Occipital lobe (tissue), 2 donors: ENCODE results near the gene KCNN2. TPM values are rescaled to one million over a fixed set of nuclear protein-coding genes. Genes with fewer than 3 reads are reported as not detected.

ENCODE experiments used
- DNase-seq: peaks from one replicate; lab custom pipeline; 2025; lab: John Stamatoyannopoulos, UW
- total RNA-seq: library from RNA; depleted of rRNA; stranded (reverse); fragments of >200 nt; gene quantifications from one replicate; pipeline ENCODE4 v1.2.3, GENCODE V29; 2014

KCNN2 gene
- total RNA-seq: 34.6 TPM

- DNase-seq: peak; percentile 89
Observed at GRCh38 chr5:114361724-114362196, at the start of gene KCNN2. Gene KCNN2 (plus strand): TSS chr5:114362070. CDS start chr5:114362140, 70 bp downstream.

- DNase-seq: no peak
Observed at GRCh38 chr5:114312658-114313057, 49.2 kb upstream of the KCNN2 start.

GRCh38 chr5:114314061-114314460 is 47.8 kb upstream of the KCNN2 start:
- no peak for DNase-seq

GRCh38 chr5:114316167-114316566 is 45.7 kb upstream of the KCNN2 start:
- no peak for DNase-seq

- no peak for DNase-seq
Observed at GRCh38 chr5:114317751-114318150, 44.1 kb upstream of the KCNN2 start.

GRCh38 chr5:114319236-114319635 is 42.6 kb upstream of the KCNN2 start:
- DNase-seq: no peak

- DNase-seq: no peak
Observed at GRCh38 chr5:114319821-114320220, 42.0 kb upstream of the KCNN2 start.

GRCh38 chr5:114324282-114324681 is 37.6 kb upstream of the KCNN2 start:
- DNase-seq: no peak

- no peak for DNase-seq
Observed at GRCh38 chr5:114325541-114325940, 36.3 kb upstream of the KCNN2 start.

GRCh38 chr5:114327474-114327873 is 34.4 kb upstream of the KCNN2 start:
- DNase-seq: no peak

- no peak for DNase-seq
Observed at GRCh38 chr5:114327987-114328386, 33.9 kb upstream of the KCNN2 start.

GRCh38 chr5:114330916-114331531 is 30.8 kb upstream of the KCNN2 start:
- no peak for DNase-seq

GRCh38 chr5:114332493-114332892 is 29.4 kb upstream of the KCNN2 start:
- DNase-seq: no peak

- DNase-seq: no peak
Observed at GRCh38 chr5:114332925-114333324, 28.9 kb upstream of the KCNN2 start.

GRCh38 chr5:114335391-114335790 is 26.5 kb upstream of the KCNN2 start:
- DNase-seq: no peak

- no peak for DNase-seq
Observed at GRCh38 chr5:114339108-114339507, 22.8 kb upstream of the KCNN2 start.

GRCh38 chr5:114346181-114346580 is 15.7 kb upstream of the KCNN2 start:
- DNase-seq: no peak

- DNase-seq: no peak
Observed at GRCh38 chr5:114355086-114355830, 6.6 kb upstream of the KCNN2 start.

GRCh38 chr5:114358329-114358728 is 3.5 kb upstream of the KCNN2 start:
- no peak for DNase-seq

- no peak for DNase-seq
Observed at GRCh38 chr5:114360357-114360756, 1.5 kb upstream of the KCNN2 start.

GRCh38 chr5:114360816-114361723 is 800 bp upstream of the KCNN2 start:
- DNase-seq: peak; percentile 52
